NCI-H82 (cell line): ENCODE measurements around the gene PLXNB3.
A peak's percentile ranks its signal among the peaks of the same experiment; 100 is the strongest.

ENCODE experiments used
- DNase-seq: peaks from one replicate; lab custom pipeline; 2025; lab: John Stamatoyannopoulos, UW

Gene PLXNB3

GRCh38 chrX:153774576-153775292 is 10.7 kb downstream of the PLXNB3 start:
- DNase-seq = no peak

- DNase-seq = no peak
Observed at GRCh38 chrX:153775293-153776119, 11.5 kb downstream of the PLXNB3 start.

GRCh38 chrX:153776120-153776599 is 12.1 kb downstream of the PLXNB3 start:
- no peak for DNase-seq

GRCh38 chrX:153776611-153777045 is 12.6 kb downstream of the PLXNB3 start:
- no peak for DNase-seq

GRCh38 chrX:153777261-153778090 is 13.4 kb downstream of the PLXNB3 start:
- no peak for DNase-seq

- no peak for DNase-seq
Observed at GRCh38 chrX:153778181-153778580, 14.1 kb downstream of the PLXNB3 start.

- peak; percentile 60 for DNase-seq
Observed at GRCh38 chrX:153778684-153779101, 14.6 kb downstream of the PLXNB3 start.

GRCh38 chrX:153779891-153780677 is 16.0 kb downstream of the PLXNB3 start:
- DNase-seq = no peak

GRCh38 chrX:153780678-153781427 is 16.8 kb downstream of the PLXNB3 start, which contains the start of gene SRPK3:
Gene SRPK3, plus strand, starts transcription at chrX:153781041. Its CDS starts 46 bp downstream, at chrX:153781087.
- peak; percentile 43 for DNase-seq

- peak; percentile 45 for DNase-seq
Observed at GRCh38 chrX:153781428-153782047, 17.5 kb downstream of the PLXNB3 start.

GRCh38 chrX:153782313-153782712 is 18.3 kb downstream of the PLXNB3 start:
- DNase-seq = no peak

GRCh38 chrX:153782871-153783270 is 18.8 kb downstream of the PLXNB3 start:
- DNase-seq = no peak

GRCh38 chrX:153783378-153784013 is 19.4 kb downstream of the PLXNB3 start:
- DNase-seq = peak; percentile 20

GRCh38 chrX:153784325-153784967 is 20.4 kb downstream of the PLXNB3 start:
- DNase-seq = no peak

- no peak for DNase-seq
Observed at GRCh38 chrX:153786669-153787068, 22.6 kb downstream of the PLXNB3 start.

GRCh38 chrX:153789654-153790053 is 25.6 kb downstream of the PLXNB3 start:
- DNase-seq = no peak

GRCh38 chrX:153791104-153791852 is 27.2 kb downstream of the PLXNB3 start:
- DNase-seq = no peak

GRCh38 chrX:153792368-153792767 is 28.3 kb downstream of the PLXNB3 start:
- DNase-seq = no peak
